ENCODE measurements around the gene RFNG.

Gene RFNG

GRCh38 chr17:82077617-82078358, 26.2 kb upstream of the RFNG start:
- DNase-seq, result no peak

GRCh38 chr17:82076785-82077591, 25.4 kb upstream of the RFNG start:
- no peak for DNase-seq

- no peak for DNase-seq
Observed at GRCh38 chr17:82076018-82076784, 24.6 kb upstream of the RFNG start.

GRCh38 chr17:82073446-82073845, 21.8 kb upstream of the RFNG start:
- no peak for DNase-seq

GRCh38 chr17:82072827-82073226, 21.2 kb upstream of the RFNG start:
- no peak for DNase-seq

- DNase-seq, result no peak
Observed at GRCh38 chr17:82070611-82071010, 19.0 kb upstream of the RFNG start.

GRCh38 chr17:82065638-82066303, 14.2 kb upstream of the RFNG start, which contains the start of gene DUS1L:
TSS of gene DUS1L (minus strand) at chr17:82065804. CDS start at chr17:82065059, 745 bp downstream.
- peak; percentile 10 for DNase-seq

GRCh38 chr17:82065193-82065637, 13.6 kb upstream of the RFNG start:
- DNase-seq, result no peak

GRCh38 chr17:82064433-82065192, 13.0 kb upstream of the RFNG start:
- peak; percentile 39 for DNase-seq

GRCh38 chr17:82063424-82064415, 12.1 kb upstream of the RFNG start:
- DNase-seq, result no peak

GRCh38 chr17:82062984-82063368, 11.4 kb upstream of the RFNG start:
- no peak for DNase-seq

GRCh38 chr17:82062076-82062983, 10.7 kb upstream of the RFNG start:
- no peak for DNase-seq

- no peak for DNase-seq
Observed at GRCh38 chr17:82061047-82061925, 9.7 kb upstream of the RFNG start.

GRCh38 chr17:82060614-82061013, 9.0 kb upstream of the RFNG start:
- DNase-seq, result no peak

GRCh38 chr17:82060001-82060380, 8.4 kb upstream of the RFNG start:
- DNase-seq, result no peak

- DNase-seq, result no peak
Observed at GRCh38 chr17:82059272-82060000, 7.8 kb upstream of the RFNG start.

- DNase-seq, result no peak
Observed at GRCh38 chr17:82058855-82059249, 7.2 kb upstream of the RFNG start.
